Left renal pelvis (tissue), 4 donors: ENCODE data around the gene FLNA. TPM values are rescaled to one million over a fixed set of nuclear protein-coding genes. Genes with fewer than 3 reads are reported as not detected.

Source experiments
- DNase-seq, 4 donors: peaks; one replicate each; pipeline ENCODE4 v3.0.0-alpha.2; 2013; ENCODE audit warnings: low read depth in 4 of 4, low spot score in 3 of 4
- polyA plus RNA-seq, 4 donors: library from polyadenylated mRNA; unstranded; fragments of 120-200 nt; gene quantifications; one replicate each; pipeline ENCODE4 v1.2.1, GENCODE V29; 2013; ENCODE audit not compliant: insufficient read length in 4 of 4

Gene FLNA
- polyA plus RNA-seq, 4 donors = 390 to 584 (median 487) TPM

DNA sequence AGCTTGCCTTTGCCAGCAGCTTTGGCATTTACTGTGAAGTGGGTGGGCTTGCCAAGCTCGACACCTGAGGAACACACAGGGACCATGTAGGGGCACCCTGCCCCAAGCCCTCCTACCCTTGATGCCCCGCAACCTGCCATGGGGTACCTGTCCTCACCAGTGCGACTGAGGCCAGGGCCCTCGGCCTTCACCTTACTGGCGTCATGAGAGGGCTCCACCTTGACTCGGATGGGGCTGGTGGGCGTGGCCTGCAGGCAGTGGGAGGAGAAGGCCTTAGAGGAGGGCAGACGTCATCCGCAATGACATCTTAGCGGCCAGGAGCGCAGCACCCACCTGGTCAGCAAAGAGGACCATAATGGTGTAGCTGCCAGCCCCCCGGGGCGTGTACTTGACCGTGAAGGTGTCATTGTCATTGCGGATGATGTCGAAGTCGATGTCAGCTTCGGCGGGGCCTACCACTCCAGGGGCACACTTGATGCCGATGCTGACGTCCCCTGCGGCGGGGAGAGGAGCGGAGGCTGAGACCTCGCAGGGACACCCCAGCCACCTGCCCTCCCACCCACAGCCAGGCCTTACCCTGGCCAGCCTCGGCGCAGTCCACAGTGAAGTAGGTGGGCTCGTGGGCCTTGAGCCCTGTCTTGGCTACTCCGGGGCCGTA lies 12.2 kb downstream of the FLNA start:
- DNase-seq = no peak

DNA sequence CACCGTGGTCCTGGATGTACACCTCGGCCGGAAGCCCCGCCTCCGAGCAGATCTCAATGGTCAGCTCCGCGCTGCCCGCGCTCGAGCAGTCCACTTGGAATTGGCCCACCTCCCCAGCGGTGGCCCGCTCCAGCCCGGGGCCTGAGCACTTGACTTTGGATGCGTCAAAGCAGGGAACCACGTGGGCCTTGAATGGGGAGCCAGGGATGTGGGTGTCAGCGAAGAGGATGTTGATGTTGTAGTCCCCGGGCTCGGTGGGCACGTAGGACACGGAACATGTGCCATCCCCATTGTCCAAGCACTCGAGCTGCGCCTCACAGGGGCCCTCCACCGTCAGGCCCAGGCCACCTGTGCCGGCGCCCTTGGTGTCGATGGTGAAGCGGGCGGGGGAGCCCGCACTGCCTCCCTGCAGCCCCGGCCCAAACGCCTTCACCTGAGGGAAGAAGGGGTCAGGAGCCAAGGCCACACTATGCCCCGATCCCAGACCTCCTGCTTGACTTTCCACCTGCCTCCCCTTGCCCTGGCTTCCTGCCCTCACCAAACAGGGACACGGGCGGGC lies 14.2 kb downstream of the FLNA start:
- no peak for DNase-seq

DNA sequence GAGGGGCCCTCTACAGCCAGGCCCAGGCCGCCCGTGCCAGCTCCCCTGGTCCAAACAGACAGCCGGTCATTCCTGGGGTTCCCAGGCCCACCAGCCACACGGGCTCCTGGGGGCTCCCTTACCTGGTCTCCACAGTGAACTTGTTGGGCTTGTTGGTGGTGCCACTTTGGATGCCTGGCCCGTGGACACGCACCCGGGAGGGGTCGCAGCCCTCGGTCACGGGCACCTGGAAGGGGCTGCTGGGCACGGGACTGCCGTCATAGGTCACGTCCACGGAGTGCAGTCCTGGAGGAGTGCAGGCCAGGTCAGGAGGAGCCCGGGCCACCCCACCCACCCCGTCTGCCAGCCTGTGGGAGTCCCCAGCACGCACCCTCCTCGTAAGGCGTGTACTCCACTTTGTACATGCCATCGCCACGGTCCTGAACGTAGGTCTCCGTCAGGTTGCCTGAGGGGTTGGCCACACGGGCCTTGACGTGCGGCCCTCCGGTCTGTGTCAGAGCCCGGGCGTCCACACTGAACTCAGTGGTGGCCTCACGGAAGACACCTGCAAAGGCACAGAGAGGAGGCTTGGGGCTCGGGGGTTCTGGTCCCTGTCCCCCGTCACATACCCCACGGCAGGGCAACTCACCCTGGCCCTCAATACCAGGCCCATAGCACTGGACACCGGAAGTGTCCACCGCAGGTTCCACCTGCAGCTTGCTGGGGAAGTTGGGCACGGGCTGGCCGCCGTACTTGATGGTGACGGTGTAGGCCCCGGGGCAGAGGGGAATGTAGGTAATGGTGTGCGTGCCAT lies 14.9 kb downstream of the FLNA start:
- no peak for DNase-seq

DNA sequence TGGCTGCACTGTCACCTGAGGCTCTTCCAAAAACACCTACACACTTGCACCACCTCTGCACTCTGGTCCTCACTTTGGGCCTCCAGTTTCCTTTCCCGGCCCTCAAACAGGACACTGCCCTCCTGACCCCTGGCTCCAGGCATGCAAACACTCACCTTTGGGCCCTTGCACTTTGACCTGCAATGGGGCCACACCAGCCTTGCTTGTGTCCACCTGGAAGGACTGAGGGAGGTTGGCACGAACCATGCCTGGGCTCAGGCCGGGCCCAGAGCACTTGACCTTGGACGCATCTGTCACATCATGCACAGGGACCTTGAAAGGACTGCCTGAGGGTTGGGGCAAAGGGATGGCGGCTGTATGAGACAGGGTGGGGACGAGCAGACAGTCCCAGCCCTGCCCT lies 15.6 kb downstream of the FLNA start:
- DNase-seq = no peak

DNA sequence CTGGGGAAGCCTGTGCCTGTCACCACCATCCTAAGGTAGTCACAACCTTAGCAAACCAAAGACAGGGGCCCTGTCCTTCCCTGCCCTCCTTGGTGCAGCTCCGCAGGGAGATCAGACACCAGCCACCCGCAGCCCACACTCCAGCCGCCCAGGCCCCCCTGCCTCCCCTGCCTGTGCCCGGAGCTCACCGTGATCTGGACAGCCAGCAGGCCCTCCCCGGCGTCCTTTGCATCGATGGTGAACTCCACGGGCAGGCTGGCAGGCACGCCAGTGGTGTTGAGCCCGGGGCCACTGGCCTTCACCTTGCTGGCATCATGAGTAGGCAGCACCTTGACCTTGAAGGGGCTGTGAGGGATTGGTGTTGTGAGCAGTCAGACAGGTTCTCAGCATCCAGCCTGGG lies 16.4 kb downstream of the FLNA start:
- DNase-seq = no peak

DNA sequence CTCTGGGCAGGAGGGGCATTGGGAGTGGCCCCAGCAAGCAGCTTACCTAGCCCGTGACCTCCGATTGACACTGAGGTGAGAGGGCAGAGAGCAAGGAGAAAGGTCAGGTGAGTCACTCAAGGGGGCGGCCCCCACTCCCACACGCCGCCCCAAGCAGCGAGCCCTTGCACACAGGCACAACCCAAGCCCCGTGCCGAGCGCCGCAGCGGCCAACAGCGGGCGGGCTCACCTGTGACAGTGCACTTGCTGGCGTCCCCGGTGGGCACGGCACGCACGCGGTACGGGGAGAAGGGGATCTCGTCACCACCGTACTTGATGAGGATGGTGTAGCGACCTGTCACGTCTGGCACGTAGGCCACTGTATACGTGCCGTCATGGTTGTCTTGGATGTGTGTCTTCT lies 17.2 kb downstream of the FLNA start:
- no peak for DNase-seq

GRCh38 chrX:154356596-154356995 lies 17.8 kb downstream of the FLNA start:
- DNase-seq = no peak

GRCh38 chrX:154355776-154356140 lies 18.7 kb downstream of the FLNA start:
- DNase-seq = no peak

DNA sequence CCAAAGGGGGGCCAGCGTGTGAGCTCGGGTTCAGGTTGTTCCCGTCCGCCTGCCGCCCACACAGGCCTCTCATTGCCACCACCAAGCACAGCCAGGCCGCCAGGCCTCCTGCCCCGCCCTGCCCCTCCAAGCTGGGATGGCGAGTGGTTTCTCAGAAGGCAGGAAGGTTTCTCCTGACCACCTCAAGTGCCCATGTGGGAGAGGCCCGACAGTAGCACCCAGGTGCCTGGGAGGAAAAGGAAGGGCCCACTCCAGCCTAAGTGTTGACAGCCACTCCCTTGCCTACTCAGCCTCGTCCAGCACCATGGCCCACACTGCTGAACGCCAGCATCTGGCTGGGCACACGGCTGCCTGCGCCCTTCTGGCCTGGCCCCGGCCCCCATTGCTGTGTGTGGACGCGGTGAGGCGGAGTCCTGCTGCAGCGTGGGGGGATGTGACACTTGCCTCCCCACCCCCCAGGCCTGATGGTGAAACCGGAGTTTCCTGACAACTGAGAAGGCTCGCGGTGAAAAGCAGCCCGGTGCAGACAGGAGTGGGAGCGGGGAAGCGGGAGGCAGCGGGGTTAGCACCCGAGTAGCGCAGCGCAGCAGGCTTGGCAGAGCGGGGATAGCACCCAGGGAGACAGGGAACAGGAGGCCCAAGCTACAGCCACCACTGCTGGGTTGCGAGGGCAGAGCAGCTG lies 19.2 kb downstream of the FLNA start:
- no peak for DNase-seq

DNA sequence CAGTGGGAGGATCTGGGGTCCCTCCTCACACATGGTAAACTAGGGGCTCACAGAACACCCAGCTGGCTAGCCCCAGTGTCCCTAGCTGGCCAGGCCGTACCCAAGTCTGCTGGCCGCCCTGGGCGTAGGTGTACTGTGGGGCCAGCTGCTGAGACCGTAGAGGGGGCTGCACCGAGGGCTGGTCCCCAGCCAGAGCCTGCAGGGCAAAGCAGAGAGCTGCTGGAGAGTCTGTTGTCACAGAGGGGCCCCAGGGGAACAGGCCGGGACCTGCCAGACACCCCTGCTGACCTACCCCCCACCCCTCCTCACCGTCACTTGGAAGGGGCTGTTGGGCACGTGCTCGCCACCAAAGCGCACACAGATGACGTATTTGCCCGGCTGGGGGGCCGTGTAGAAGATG lies 19.9 kb downstream of the FLNA start:
- no peak for DNase-seq

GRCh38 chrX:154354013-154354412 lies 20.4 kb downstream of the FLNA start:
- no peak for DNase-seq

GRCh38 chrX:154353172-154353843 lies 21.1 kb downstream of the FLNA start:
- DNase-seq = no peak

DNA sequence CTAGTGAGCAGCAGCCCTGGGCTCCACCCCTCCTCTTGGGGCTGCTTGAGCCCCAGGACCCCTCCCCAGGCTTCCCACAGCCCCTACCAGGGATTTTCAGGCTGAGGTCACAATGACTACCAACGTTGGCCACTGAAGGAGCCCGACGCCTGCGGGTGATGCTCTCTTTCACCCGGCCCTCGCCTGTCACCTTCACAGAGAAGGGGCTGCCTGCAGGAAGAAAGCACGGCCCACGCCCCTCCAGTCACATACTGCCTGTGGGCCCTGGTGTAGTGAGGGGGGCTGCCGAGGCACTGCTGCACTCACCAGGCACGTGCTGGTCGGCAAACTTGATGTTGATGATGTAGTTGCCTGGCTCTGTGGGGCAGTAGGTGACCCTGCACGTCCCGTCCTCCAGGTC lies 22.0 kb downstream of the FLNA start:
- no peak for DNase-seq

GRCh38 chrX:154352012-154352401 lies 22.4 kb downstream of the FLNA start:
- no peak for DNase-seq

GRCh38 chrX:154351183-154352011 lies 23.0 kb downstream of the FLNA start:
- no peak for DNase-seq

GRCh38 chrX:154350429-154351182 lies 23.8 kb downstream of the FLNA start:
- no peak for DNase-seq

DNA sequence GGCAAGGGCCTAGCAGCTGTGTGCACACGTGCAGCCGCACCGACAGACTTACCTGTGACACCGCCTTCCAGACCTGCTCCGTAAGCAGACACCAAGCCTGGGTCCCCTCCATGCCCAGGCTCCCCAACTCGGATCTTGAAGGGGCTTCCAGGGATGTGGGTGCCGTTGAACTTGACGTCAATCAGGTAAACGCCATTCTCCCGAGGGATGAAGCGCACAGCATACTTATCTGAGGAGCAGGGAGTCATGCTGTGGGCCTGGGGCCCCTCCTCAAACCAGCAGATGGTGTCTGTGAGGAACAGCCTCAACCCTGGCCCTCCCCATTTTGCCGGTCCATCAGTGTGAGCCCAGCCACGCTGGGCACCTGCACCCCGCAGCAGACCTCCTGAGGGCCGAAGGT lies 24.5 kb downstream of the FLNA start:
- DNase-seq = no peak

DNA sequence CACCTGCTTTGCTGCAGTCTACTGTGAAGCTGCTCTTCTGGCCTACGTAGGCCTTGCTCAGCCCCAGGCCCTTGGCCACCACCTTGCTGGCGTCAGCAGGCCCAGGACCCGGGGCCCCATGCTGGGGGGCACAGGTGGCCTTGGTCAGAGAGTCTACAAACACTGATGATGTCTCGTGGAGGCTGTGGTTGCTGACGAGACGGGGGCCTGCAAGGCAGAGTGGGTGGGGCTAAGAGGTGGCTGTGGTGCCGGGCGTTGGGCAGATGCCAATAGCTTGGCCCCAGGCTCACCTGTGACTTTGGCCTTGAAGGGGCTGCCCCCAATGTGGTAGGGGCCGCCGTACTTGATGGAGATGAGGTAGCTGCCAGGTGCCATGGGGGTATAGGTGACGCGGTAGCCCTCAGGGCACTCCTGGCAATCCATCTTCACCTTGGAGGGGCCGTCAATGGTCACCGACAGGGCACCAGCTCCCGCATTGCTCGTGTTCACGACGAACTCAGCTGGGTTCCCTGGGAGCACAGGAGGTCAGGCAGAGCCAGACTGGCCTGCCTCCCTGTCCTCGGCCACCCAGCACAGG lies 25.0 kb downstream of the FLNA start:
- DNase-seq = no peak
